Measurements from ENCODE around the gene FAM50B.
"Not testable (repeated sequence)": the region's sequence is repeated elsewhere in the genome, so short reads cannot be mapped to it uniquely, and the experiment has no call there.

The FAM50B gene

GRCh38 chr6:3849681-3850450 lies 693 bp downstream of the FAM50B start:
- no peak for DNase-seq (ENCODE audit: low spot score)

- DNase-seq (ENCODE audit: low spot score), result no peak
These were observed 1.5 kb downstream of the FAM50B start for GRCh38 chr6:3850451-3851203.

- no peak for DNase-seq (ENCODE audit: low spot score)
These were observed 2.7 kb downstream of the FAM50B start for GRCh38 chr6:3851839-3852238.

- no peak for DNase-seq (ENCODE audit: low spot score)
These were observed 3.2 kb downstream of the FAM50B start for GRCh38 chr6:3852391-3852790.

- no peak for DNase-seq (ENCODE audit: low spot score)
These were observed 6.7 kb downstream of the FAM50B start for GRCh38 chr6:3855866-3856265.

GRCh38 chr6:3856576-3856975 lies 7.4 kb downstream of the FAM50B start:
- DNase-seq (ENCODE audit: low spot score), result no peak

GRCh38 chr6:3857468-3858456 lies 8.6 kb downstream of the FAM50B start:
- no peak for DNase-seq (ENCODE audit: low spot score)

- no peak for DNase-seq (ENCODE audit: low spot score)
These were observed 10.8 kb downstream of the FAM50B start for GRCh38 chr6:3859878-3860552.

GRCh38 chr6:3861424-3861823 lies 12.3 kb downstream of the FAM50B start:
- no peak for DNase-seq (ENCODE audit: low spot score)

GRCh38 chr6:3862038-3862437 lies 12.9 kb downstream of the FAM50B start:
- no peak for DNase-seq (ENCODE audit: low spot score)

- DNase-seq (ENCODE audit: low spot score), result not testable (repeated sequence)
These were observed 14.1 kb downstream of the FAM50B start for GRCh38 chr6:3863322-3863721.

GRCh38 chr6:3865463-3865862 lies 16.3 kb downstream of the FAM50B start:
- no peak for DNase-seq (ENCODE audit: low spot score)

- DNase-seq (ENCODE audit: low spot score), result no peak
These were observed 18.7 kb downstream of the FAM50B start for GRCh38 chr6:3867641-3868502.

GRCh38 chr6:3868544-3868943 lies 19.4 kb downstream of the FAM50B start:
- no peak for DNase-seq (ENCODE audit: low spot score)

GRCh38 chr6:3869284-3869631 lies 20.1 kb downstream of the FAM50B start:
- no peak for DNase-seq (ENCODE audit: low spot score)

- DNase-seq (ENCODE audit: low spot score), result no peak
These were observed 20.7 kb downstream of the FAM50B start for GRCh38 chr6:3869632-3870527.

- no peak for DNase-seq (ENCODE audit: low spot score)
These were observed 21.4 kb downstream of the FAM50B start for GRCh38 chr6:3870528-3870925.

GRCh38 chr6:3871515-3871914 lies 22.3 kb downstream of the FAM50B start:
- DNase-seq (ENCODE audit: low spot score), result no peak

- DNase-seq (ENCODE audit: low spot score), result no peak
These were observed 22.8 kb downstream of the FAM50B start for GRCh38 chr6:3871939-3872338.

GRCh38 chr6:3872370-3872854 lies 23.2 kb downstream of the FAM50B start:
- DNase-seq (ENCODE audit: low spot score), result no peak

All from hematopoietic multipotent progenitor cell treated with erythropoietin and hydrocortisone succinate and interleukin-3 and kit ligand, for 17 days (in vitro differentiated cells).